HG03045 (cell line): ENCODE data around the gene ASAP3.

Experiments used
- ATAC-seq: cut with Tn5 transposase; IDR thresholded peaks from one replicate; pipeline ENCODE4 v1.9.1; 2021; ENCODE audit warnings: mild to moderate bottlenecking, moderate library complexity; ENCODE audit not compliant: unreplicated experiment

The ASAP3 gene

DNA sequence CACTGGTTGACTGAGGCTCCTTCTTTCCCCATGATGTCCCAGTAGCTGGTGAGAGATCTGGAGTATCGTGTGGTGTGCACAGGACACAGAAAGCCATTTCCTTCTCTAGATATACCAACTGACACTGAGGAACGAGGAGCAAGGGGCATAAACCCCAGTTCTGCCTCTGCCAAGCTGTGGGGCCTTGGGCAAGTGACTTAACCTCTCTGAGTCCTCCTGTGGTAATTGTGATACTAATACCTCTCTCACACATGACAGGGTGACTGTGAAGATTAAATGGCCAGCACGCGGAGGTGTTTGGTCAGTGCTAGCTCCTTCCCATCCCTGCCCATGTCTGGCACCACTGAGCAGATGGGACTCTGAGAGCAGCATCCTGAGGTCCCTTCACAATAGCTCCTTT, 33.1 kb downstream of the ASAP3 start:
- ATAC-seq: no peak

DNA sequence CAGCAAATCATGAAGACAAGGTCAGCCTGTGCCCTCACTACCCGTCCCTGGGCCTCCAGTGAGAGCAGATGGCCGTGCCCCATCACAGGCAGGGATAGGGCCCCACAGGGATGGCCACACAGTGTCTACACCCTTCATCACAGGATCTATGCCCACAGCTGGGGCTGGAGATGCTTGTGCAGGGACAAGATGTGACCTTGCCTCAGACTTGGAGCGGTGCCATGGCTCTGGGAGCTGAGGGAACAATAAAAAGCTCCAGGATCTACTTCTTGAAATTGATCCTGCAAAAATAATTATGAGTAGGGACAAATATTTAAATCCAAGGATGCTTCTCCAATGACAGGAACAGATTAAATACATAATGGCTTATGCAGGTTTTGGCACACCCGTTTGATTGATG, 34.0 kb downstream of the ASAP3 start:
- ATAC-seq: no peak

DNA sequence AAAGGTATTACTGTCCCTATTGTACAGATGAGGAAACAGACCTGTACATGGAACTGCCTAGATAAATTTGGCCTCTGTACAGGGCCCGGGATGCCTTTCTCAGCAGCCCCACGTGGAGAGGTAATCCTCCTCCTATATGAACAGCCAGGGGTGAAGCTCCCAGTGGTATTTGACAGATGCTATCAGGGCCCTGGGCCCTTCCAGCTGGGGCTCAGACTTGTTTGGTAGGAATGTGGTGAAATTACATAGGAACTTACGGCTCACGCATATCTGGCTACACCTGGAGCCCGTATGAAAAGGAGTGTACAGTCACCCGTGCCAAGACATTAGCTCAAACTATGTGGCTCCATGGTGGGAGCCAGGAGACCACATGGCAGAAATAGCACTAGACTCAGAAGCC, 34.7 kb downstream of the ASAP3 start:
- ATAC-seq: no peak

DNA sequence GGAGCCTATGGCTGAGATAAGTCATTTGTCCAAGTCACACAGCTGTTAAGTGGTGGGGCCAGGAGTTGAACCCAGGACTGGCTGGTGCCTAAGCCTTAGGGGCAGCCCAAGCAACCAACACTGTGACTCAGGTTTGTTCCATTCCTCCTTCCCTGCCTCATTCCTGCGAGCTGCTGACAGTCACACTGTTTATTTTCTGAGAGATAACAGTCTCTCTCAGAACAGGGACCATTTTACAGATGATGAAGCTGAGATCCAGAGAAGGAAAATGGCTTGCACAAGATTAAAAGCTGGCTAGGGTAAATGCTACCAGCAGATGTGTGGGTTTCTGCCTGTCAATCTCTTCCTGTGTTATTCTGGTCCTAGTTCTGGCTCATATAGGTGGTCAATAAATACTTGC, 35.1 kb downstream of the ASAP3 start:
- ATAC-seq: no peak

DNA sequence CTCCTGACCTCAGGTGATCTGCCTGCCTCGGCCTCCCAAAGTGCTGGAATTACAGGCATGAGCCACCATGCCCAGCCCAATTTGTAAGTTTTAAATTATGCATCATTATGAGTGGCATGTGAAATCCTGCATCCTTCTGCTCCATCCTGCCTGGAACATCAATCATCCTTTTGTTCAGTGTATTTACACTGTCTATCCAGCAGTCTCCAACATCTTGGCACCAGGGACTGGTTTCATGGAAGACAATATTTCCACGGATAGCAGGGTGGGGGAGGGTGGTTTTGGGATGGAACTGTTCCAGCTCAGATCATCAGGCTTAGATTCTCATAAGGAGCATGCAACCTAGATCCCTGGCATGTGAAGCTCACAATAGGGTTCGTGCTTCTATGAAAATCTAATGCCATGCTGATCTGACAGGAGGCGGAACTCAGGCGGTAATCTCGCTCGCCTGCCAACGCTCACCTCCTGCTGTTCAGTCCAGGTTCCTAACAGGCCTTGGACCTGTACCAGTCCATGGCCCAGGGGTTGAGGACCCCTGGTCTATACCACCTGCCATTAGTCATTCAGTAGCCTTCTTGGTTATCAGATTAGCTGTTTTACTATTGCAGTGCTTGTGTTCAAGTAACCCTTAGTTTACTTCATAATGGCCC, 37.2 kb downstream of the ASAP3 start:
- no peak for ATAC-seq

DNA sequence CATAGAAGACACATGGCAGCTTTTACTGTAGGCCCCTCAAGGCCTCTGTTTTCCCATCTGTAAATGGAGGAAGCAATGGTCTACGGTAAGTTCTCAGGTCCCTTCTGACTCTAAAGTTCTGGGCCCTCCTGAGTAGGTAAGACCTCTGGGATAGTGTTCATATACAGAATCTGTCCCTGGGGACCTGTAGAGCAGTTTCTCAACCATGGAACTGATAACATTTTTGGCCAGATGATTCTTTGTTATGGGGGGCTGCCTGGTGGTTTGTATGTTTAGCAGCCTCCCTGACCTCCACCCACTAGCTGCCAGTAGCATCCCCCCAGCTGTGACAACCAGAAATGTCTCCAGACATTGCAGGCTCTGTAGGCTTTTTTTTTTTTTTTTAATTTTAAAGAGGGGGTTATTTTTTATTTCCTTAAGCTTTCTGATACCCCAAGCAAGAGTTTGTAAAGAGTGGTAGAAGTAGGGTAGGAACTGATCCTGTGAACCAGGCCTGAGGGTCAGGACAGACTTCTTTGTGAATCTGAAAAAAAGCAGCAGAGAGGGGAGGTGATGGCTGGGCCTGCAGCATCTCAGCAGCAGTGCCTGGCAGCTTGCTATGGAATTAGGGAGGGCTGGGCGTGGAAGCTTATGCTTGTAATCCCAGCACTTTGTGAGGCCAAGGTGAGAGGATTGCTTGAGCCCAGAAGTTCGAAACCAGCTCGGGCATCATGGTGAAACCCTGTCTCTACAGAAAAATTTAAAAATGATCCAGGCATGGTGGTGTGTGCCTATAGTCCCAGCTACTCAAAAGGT, 39.2 kb downstream of the ASAP3 start:
- no peak for ATAC-seq

DNA sequence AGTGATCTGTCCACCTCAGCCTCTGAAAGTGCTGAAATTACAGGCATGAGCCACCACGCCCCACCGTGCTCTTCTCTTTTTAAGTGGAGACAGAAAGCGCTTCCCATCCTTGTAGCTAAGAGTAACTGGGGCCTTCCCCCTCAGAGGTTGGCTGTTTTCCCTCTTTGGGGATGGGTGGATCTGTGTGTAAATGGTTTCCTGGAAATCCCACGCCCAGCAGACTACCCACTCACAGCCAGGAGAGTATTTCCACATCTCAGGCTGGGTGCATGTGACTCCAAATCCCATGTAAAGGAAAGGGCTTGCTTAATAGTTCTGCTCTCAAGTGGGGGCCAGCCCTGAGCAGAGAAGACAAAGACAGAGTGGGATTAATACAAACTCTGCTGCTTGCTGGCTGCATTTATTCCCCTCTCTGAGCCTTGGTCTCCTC, 39.9 kb downstream of the ASAP3 start:
- ATAC-seq: no peak

DNA sequence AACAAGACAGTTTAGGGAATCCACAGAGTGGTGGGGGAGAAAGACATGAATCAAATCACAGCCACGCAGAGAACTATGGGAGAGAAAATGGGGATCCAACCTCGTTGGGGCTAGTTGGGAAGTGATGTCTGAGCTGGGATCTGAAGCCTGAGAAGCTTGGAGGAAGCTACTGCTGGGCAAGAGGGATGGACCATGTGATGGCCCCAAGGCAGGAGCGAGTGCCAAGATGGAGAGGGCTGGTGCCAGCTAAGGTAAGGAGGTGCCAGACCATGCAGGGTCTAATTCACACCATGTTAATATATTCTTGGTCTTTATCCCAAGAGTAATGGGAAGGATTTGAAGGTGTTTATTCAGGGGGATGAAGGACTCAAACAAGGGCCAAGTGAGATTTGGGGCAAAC, 41.2 kb downstream of the ASAP3 start:
- no peak for ATAC-seq

DNA sequence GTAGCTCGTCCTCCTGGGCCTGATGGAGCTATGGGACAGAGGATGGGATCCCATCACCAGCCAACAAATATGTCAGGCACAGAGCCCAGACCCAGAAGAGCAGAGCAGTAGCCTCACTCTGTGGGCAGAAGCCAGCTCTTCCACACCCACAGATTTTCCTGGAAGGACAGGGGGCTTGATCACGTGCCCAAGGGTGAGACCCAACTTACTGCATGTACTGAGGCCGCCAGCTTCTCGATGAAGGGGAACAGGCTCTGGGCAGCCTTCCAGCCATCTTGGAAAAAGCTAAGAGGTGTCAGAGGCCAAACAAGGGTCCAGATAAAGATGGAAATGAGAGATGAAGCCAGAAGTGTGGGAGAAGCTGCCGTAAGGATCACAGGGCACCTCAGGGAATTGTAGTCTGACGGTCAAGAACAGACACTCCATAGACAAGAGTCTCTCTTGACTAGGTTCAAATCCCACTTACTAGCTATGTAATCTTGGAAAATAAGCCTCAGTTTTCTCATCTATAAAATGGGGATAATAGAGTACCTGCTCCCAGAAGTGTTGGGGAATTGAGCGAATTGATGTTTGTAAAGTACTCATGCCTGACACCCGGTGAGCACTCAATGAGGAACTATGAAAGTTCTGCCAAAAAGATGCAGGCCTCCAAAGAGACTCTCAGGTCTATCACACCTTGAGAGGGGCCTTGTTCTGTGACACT, 42.4 kb downstream of the ASAP3 start:
- ATAC-seq: no peak

DNA sequence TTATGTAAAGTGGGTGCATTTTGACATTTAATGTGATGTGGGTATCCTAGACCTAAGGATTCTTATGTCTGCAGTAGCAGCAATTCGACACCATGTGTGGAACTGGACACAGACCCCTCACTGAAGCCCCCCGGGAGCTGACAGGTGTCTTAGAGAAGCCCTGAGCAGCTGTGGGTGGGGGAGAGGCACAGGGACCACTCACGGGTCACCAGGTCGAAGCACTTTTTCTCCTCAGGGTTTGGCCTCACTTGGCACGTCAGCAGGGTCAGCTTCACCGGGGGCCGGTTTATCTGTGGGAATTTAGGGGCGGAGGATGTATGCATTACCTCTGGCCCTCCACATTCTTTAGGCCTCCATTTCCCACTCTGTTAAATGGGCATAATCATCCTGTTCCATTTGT, 45.4 kb downstream of the ASAP3 start:
- no peak for ATAC-seq

DNA sequence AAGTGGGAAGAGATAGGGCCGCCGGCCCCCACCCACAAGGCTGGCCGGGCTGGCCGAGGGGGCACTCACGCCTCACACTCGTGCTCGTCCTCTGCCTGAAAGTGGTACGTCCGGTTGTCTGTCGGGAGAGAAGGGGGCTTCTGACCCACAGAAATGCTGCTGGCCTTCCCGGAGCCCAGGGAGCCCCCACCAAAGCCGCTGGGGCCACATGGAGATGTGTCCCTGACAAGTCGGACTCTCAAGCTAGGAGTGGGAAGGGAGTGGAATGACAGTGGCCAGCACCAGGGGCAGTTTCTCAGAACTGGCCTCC, 46.7 kb downstream of the ASAP3 start:
- no peak for ATAC-seq

DNA sequence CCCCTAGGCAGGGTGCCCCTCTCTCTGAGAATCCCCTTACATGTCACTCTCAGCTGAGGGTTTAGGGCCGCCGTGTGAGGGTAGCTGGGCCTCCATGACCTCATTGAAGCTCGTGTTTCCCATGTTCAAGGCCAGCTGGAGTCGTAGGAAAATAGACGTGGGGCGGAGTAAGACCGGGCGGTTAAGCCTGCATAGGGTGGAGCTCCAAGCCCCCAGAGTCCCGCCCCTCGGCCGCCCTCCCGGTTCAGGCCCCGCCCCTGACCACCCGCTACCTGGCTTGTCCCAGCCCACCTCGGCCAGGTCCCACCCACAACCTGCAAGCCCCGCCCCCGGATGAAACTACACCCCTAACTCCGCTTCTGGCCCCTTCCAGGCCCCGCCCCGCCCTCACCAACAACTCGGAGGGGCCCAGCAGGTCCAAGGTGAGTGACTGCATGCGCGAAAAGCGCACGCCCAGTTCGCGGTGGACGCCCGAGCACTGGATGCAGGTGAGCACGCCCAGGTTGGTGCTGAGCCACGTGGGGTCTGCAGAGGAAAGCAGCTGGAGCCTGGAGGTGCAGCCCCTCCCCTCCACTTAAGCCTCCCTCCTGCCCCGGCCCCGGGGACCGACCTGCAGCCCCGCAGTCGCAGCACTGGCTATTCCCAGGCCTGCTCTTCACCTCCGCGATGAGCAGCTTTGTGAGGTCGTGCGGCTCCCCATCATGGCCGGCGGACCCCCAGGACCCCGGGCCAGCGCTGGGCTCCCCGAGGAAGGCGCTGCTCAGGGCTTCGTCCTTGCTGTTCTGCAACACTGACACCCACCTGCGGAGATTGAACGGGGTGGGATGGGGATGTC, 47.2 kb downstream of the ASAP3 start:
- ATAC-seq: no peak

DNA sequence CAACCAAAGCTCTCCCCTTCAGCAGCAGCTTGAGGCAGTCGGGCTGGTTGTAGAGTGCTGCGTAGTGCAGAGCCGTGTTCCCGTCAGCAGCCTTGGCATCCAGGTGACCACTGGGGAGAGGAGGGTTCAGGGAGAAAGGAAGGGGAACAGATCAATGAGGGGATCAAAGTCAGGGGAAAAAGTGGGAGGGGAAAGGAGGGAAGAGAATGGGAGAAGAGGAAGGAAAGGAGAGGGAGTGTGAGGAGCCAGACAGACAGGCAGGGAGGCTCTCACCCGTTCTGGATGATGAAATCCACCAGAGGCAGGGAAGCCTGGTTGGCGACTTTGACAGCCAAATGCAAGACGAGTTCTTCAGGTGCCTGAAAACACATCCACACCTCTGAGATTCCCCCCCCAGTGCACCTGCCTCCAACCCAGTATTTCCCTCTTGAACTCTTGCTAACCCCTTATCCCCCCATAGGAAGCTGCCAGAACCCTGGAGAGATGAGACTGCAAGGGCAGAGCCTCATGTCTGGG, 49.7 kb downstream of the ASAP3 start:
- no peak for ATAC-seq

DNA sequence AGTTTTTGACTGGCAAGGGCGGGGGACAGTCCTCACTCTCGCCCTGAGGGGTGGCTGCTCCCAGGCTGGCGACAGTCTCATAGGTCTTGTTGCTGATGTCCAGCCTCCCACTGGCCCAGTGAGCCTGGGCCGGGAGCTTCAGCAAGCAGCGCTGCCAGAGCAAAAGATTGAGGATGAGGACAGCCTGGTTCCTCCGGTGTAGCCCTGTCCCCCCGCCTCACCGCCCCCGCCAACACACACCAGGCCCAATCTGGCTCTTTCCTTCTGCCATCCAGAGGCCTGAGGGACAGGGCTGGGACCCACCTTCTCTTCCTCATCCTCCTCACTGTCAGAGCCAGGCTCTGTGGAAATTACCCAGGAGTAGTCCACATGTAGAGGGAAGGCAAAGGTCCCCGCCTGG, 50.9 kb downstream of the ASAP3 start:
- no peak for ATAC-seq

DNA sequence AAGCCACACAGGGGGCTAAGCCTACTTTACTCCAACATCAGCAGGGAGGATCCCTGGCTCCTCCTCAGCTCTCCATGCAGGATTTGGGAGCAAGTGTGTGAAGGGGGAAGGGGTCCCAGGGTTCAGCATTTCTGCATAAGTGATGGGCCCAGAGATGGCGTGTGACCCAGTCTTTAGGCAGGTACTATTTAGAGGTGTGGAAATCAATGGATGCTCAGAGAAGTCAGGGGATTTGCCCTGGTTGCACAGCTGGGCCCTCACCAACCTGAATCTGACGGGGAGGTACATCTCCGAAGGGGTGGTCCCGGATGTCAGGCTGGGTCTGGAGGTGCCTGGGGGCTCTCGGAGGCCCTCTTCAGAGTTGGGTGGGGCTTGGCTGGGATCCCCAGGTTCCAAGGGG, 52.5 kb downstream of the ASAP3 start:
- no peak for ATAC-seq

DNA sequence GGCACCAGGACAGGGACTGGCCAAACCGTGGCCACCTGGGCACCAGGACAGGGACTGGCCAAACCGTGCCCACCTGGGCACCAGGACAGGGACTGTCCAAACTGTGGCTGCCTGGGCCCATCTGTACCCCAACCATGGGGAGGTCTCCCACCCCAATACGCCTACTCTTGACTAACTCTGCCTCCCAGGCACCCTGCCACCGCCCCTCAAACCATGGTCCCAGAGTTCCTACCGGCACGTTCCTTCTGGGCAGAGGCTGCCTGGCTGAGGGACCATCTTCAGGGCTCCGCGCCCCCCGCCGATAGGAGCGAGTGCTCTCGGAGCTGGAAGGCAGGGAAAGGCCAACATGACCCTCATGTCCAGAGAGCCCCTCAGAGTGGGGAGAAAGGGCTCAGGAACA, 53.2 kb downstream of the ASAP3 start:
- ATAC-seq: no peak

DNA sequence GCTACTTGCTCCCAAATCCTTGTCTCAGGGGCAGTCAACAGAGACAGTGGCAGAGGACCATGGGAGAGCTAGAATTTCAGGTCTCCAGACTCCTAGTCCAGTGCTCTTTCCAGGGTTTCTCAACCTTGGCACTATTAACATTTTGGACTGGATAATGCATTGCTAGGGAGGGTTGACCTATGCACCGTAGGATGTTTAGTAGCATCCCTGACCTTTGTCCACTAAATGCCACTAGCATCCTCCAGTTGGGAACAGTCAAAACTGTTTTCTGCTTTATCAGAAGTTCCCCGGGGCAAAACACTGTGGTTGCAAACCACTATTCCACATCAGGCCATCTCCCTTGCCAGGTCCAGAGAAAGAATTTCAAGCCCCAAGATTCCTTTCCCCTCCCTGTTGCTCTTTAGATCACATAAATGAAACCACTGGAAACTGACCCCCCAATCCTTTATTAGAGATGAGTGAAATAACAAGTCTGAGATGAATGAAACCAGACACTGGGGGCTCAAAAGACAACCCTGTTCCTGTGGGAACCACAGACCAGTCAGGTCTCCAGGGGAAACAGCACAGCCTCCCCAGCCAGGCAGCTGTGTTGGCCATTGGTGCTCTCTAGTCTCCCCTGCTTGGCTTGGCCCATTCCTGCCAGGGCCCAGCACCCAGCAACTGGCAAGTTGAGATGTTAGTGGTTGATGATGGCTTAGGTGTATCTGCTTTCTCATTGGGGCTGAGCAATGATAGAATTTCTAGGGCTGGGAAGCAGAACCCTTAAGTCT, 55.7 kb downstream of the ASAP3 start:
- ATAC-seq: no peak

DNA sequence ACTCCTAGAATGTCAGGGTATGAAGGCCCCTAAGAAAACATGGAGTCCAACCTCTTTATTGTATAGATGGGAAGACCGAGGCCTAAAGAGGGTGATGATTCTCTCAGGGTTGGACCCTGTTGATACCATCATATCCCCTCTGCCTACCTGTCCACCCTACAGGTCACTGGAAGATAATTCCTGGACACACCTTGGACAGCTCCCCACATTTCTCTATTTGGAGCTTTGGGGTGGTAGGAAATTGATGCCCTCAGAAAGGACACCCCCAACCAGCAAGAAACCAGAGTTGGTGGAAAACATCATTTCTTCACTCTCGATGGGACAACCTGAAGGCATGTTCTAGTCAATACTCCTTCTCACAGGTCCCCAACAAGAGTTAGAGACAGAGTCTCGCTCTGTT, 56.4 kb downstream of the ASAP3 start:
- ATAC-seq: no peak

DNA sequence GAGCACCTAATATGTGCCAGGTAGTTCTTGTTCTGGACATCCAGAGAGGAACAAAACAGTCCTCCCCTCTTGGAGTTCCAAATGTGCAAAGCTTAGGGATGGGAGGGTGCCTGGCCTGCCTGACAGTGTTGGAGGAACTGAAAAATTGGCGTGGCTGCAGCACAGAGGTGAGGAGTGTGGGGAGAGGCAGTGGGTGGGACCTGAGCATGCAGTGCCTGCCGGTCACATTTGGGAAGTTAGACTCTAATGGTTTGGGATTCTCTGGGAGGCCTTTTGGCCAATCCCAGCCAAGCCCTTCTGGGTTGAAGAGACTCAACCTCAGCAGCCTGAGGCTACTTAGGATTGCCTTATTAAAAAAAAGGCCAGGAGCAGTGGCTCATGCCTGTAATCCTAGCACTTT, 57.2 kb downstream of the ASAP3 start:
- ATAC-seq: no peak

DNA sequence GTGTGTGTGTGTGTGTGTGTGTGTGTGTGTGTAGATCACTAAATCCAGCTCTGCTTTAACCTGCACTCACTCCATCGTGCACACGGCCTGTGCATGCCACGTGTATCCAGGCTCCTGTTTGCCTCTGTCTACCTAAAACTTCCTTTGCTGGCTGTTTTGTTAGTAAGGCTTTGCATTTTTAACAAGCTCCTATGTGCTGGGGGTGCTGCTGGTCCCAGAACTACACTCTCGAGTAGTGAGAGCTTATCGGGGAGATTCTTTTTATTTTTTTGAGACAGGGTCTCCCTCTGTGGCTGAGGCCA, 58.8 kb downstream of the ASAP3 start:
- no peak for ATAC-seq
